HCT116 (cell line): ENCODE data around the gene NPB. TPM values are rescaled to one million over a fixed set of nuclear protein-coding genes. Genes with fewer than 3 reads are reported as not detected.

Experiments
- ATAC-seq: fragments of 200-7000 bp; cut with Tn5 transposase; 2 replicates; pipeline ENCODE4 v1.9.1; 2020; ENCODE audit warnings: mild to moderate bottlenecking, moderate library complexity
- BruUV-seq: library from RNA; stranded (reverse); fragments of 400-500 nt; replicated peaks from 2 replicates; lab custom pipeline; 2021; lab: Mats Ljungman, UMichigan
- CTCF ChIA-PET: fragments of 300-600 bp; sonication (Branson Sonifier 250); formaldehyde crosslinking; loops from one replicate; lab custom pipeline; 2021; ENCODE audit warnings: antibody characterized with exemption; lab: Charles Lee
- POLR2A ChIA-PET: fragments of 300-600, 350-600 bp; sonication (Branson Sonifier 250); formaldehyde crosslinking; loops from one replicate; lab custom pipeline; 2021; ENCODE audit warnings: antibody characterized with exemption; lab: Charles Lee
- RAD21 ChIA-PET, 2 experiments: fragments of 300-600 bp; sonication (Branson Sonifier 250); formaldehyde crosslinking; loops; one replicate each; lab custom pipeline; 2023; ENCODE audit warnings: low total read pairs in 2 of 2; ENCODE audit not compliant: uncharacterized antibody in 2 of 2, unreplicated experiment in 2 of 2, low non-redundant PET in 1 of 2; lab: Charles Lee
- DNase-seq: peaks from one replicate; pipeline ENCODE4 v3.0.0-alpha.2; 2010; ENCODE audit warnings: low read depth, low spot score
- H2AFZ ChIP-seq: fragments of 200-600 bp; shearing (Covaris generic), sonication (generic); 2 replicates; pipeline ENCODE4 v1.6.1; 2017; ENCODE audit warnings: low read depth, mixed run types, mixed read lengths, antibody characterized with exemption, low read length; ENCODE audit not compliant: poor library complexity, severe bottlenecking
- H3K27ac ChIP-seq: 2 replicates; pipeline ENCODE4 v1.5.1; 2012; ENCODE audit warnings: low read depth, low read length
- H3K27me3 ChIP-seq: fragments of 200-600 bp; sonication (generic); 2 replicates; pipeline ENCODE4 v1.6.1; 2016; ENCODE audit warnings: mixed run types, low read length, mixed read lengths; ENCODE audit not compliant: insufficient read depth
- H3K36me3 ChIP-seq, 2 experiments: fragments of 200-500 bp in 1 of 2; fragments of 200-600 bp in 1 of 2; sonication (Bioruptor generic) in 1 of 2; sonication (generic) in 1 of 2; 2 replicates each; pipeline versions ENCODE4 v1.5.1 to v1.6.1; 2014 to 2016; ENCODE audit warnings: low read length in 2 of 2, inconsistent platforms in 1 of 2, mixed read lengths in 1 of 2, mixed run types in 1 of 2; ENCODE audit not compliant: insufficient read depth in 2 of 2, control insufficient read depth in 1 of 2
- H3K4me1 ChIP-seq, 2 experiments: fragments of 200-600 bp in 1 of 2; sonication (generic) in 1 of 2; 2 replicates each; pipeline versions ENCODE4 v1.5.1 to v1.6.1; 2012 to 2017; ENCODE audit warnings: low read length in 2 of 2, inconsistent platforms in 1 of 2, mild to moderate bottlenecking in 1 of 2, mixed read lengths in 1 of 2, mixed run types in 1 of 2, moderate library complexity in 1 of 2; ENCODE audit not compliant: insufficient read depth in 2 of 2, control insufficient read depth in 1 of 2
- H3K4me2 ChIP-seq: fragments of 200-600 bp; sonication (generic); 2 replicates; pipeline ENCODE4 v1.6.1; 2017; ENCODE audit warnings: mixed run types, low read length, mixed read lengths
- H3K4me3 ChIP-seq, 2 experiments: fragments of 200-600 bp in 1 of 2; sonication (generic) in 1 of 2; replicated peaks in 1 of 2; 2 replicates each; pipeline ENCODE4 v1.5.1; 2011 to 2016; ENCODE audit warnings: low read length in 2 of 2, control low read depth in 1 of 2, low read depth in 1 of 2, mild to moderate bottlenecking in 1 of 2, mixed read lengths in 1 of 2, mixed run types in 1 of 2
- H3K79me2 ChIP-seq: fragments of 200-600 bp; sonication (generic); 2 replicates; pipeline ENCODE4 v1.6.1; 2017; ENCODE audit warnings: mild to moderate bottlenecking, mixed run types, low read length, moderate library complexity, mixed read lengths; ENCODE audit not compliant: insufficient read depth
- H3K9ac ChIP-seq: fragments of 200-600 bp; sonication (generic); 2 replicates; pipeline ENCODE4 v1.6.1; 2016; ENCODE audit warnings: low read length, mixed read lengths
- H3K9me2 ChIP-seq: fragments of 200-600 bp; sonication (generic), shearing (Covaris generic); 2 replicates; pipeline ENCODE4 v1.6.1; 2017; ENCODE audit warnings: mixed run types, mild to moderate bottlenecking, moderate library complexity; ENCODE audit not compliant: insufficient read depth
- H3K9me3 ChIP-seq, 2 experiments: fragments of 200-500 bp in 1 of 2; fragments of 200-600 bp in 1 of 2; sonication (Bioruptor generic) in 1 of 2; sonication (generic) in 1 of 2; 2 replicates each; pipeline ENCODE4 v1.6.1; 2014 to 2017; ENCODE audit warnings: low read length in 2 of 2, mixed read lengths in 2 of 2, inconsistent platforms in 1 of 2, low read depth in 1 of 2, mild to moderate bottlenecking in 1 of 2, mixed run types in 1 of 2, moderate library complexity in 1 of 2; ENCODE audit not compliant: control insufficient read depth in 1 of 2, insufficient read depth in 1 of 2
- H4K20me1 ChIP-seq: fragments of 200-600 bp; sonication (generic), shearing (Covaris generic); 2 replicates; pipeline ENCODE4 v1.6.1; 2017; ENCODE audit warnings: mixed run types, mild to moderate bottlenecking, moderate library complexity; ENCODE audit not compliant: insufficient read depth
- CBX3 ChIP-seq: IDR thresholded peaks from 2 replicates; pipeline ENCODE4 v1.6.1; 2012; ENCODE audit warnings: low read depth
- CEBPB ChIP-seq: IDR thresholded peaks from 2 replicates; pipeline ENCODE4 v1.6.1; 2012; ENCODE audit warnings: low read depth
- ELF1 ChIP-seq: IDR thresholded peaks from 2 replicates; pipeline ENCODE4 v1.6.1; 2012; ENCODE audit warnings: low read depth, borderline replicate concordance
- JUND ChIP-seq: IDR thresholded peaks from 2 replicates; pipeline ENCODE4 v1.6.1; 2012
- RAD21 ChIP-seq: IDR thresholded peaks from 2 replicates; pipeline ENCODE4 v1.6.1; 2012; ENCODE audit warnings: low read depth, mild to moderate bottlenecking
- SIN3A ChIP-seq: IDR thresholded peaks from 2 replicates; pipeline ENCODE4 v1.6.1; 2012; ENCODE audit warnings: low read depth
- SRF ChIP-seq: IDR thresholded peaks from 2 replicates; pipeline ENCODE4 v1.6.1; 2012; ENCODE audit warnings: low read depth
- ZNF274 ChIP-seq: fragments of 200-500 bp; sonication (Bioruptor generic); IDR thresholded peaks from 2 replicates; pipeline ENCODE4 v1.6.1; 2014; ENCODE audit warnings: mild to moderate bottlenecking, low read depth, low read length, inconsistent platforms
- intact Hi-C: fragments of 100-400 bp; cut with micrococcal nuclease; formaldehyde crosslinking; loops from 2 replicates; pipeline ENCODE4 v1.10.0; 2022
- total RNA-seq: library from RNA; stranded (reverse); gene quantifications from one replicate; pipeline ENCODE4 v1.2.1, GENCODE V29; 2021; ENCODE audit not compliant: unreplicated experiment
- TF ChIP-seq, protein P1 (sequence below): IDR thresholded peaks from 2 replicates; pipeline ENCODE4 v1.6.1; 2012
- TF ChIP-seq, protein P2 (sequence below), 3 experiments: fragments of 200-600 bp in 1 of 3; sonication (generic) in 1 of 3; IDR thresholded peaks in 2 of 3; conservative IDR thresholded peaks in 1 of 3; 2 replicates each; pipeline ENCODE4 v1.5.1; 2012 to 2017; ENCODE audit warnings: low read depth in 2 of 3, low read length in 2 of 3, antibody characterized with exemption in 1 of 3, borderline replicate concordance in 1 of 3, control low read depth in 1 of 3, mild to moderate bottlenecking in 1 of 3, mixed read lengths in 1 of 3, mixed run types in 1 of 3, moderate library complexity in 1 of 3; ENCODE audit not compliant: insufficient read depth in 1 of 3

Gene NPB
- total RNA-seq, 1 experiment from 2014 or later, result 1.2 TPM

DNA sequence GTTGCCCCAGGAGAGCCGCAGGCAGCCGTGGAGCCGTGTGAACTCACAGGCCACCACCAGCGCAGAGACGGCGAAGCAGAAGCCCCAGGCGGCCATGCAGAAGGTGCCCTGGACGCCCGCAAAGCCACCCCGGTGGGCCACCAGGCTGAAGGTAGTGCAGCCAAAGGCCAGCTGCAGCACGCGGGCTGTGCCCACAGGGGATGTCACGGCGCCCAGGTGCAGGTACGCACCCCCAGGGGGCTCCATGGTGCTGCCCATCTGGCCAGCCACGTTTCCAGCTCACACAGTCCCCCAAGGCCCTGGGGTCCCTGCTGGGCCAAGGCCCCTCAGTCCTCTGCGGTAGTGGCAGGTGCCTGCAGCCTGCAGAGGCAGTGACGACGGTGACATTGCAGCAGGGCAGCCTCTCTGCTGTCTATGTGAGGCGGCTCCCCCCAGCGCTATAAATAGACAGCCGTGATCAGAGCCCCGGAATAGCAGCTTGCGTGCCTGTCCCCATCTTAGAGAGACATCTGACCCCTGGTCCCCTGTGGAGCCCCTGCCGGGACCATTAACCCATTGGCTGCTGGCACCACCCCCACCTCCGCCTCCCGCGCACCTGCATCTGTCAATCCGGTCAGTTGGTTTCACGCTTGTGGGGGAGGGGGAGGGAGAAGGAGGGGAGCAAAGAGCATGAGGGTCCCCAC, 39.6 kb downstream of the NPB start:
- peaks cover 4 to 14% of the 10 kb centered on the region in 2 experiments; a peak in 2 of 4 replicates for H3K4me1 ChIP-seq
- H3K27ac ChIP-seq, result no peak overlapping the region
- BruUV-seq, result no TSS peak
- H3K9me2 ChIP-seq, result no peaks in the 10 kb centered on the region
- no peak overlapping the region for H3K9ac ChIP-seq
- ChIA-PET CTCF (no interaction called here), POLR2A (no interaction called here)
- no peak overlapping the region for H2AFZ ChIP-seq
- H3K79me2 ChIP-seq, result peaks cover 3% of the 10 kb centered on the region; the same call in 1 of the 2 replicates
- no peaks in the 10 kb centered on the region for H3K27me3 ChIP-seq
- no peaks in the 10 kb centered on the region for H4K20me1 ChIP-seq
- H3K9me3 ChIP-seq, result no peaks in the 10 kb centered on the region
- TF ChIP-seq SRF (no peak), ELF1 (no peak), RAD21 (no peak), CEBPB (no peak), JUND (no peak), SIN3A (no peak), CBX3 (no peak), ZNF274 (no peak)
- TF ChIP-seq, protein P1, sequence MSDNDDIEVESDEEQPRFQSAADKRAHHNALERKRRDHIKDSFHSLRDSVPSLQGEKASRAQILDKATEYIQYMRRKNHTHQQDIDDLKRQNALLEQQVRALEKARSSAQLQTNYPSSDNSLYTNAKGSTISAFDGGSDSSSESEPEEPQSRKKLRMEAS, result no peak
- TF ChIP-seq, protein P2, sequence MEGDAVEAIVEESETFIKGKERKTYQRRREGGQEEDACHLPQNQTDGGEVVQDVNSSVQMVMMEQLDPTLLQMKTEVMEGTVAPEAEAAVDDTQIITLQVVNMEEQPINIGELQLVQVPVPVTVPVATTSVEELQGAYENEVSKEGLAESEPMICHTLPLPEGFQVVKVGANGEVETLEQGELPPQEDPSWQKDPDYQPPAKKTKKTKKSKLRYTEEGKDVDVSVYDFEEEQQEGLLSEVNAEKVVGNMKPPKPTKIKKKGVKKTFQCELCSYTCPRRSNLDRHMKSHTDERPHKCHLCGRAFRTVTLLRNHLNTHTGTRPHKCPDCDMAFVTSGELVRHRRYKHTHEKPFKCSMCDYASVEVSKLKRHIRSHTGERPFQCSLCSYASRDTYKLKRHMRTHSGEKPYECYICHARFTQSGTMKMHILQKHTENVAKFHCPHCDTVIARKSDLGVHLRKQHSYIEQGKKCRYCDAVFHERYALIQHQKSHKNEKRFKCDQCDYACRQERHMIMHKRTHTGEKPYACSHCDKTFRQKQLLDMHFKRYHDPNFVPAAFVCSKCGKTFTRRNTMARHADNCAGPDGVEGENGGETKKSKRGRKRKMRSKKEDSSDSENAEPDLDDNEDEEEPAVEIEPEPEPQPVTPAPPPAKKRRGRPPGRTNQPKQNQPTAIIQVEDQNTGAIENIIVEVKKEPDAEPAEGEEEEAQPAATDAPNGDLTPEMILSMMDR (IDR thresholded peaks at IDR 0.05 in 2 of 3, conservative IDR thresholded peaks at IDR 0.05 in 1 of 3; ENCODE audit: borderline replicate concordance in 1 of 3, insufficient read depth in 1 of 3, low read depth in 2 of 3, low read length in 2 of 3), result no peak
- TF ChIP-seq, all 23 proteins: peak for 0
- Histone ChIP-seq H3K4me3 (no peak overlapping the region), H3K4me2 (no peak overlapping the region), H3K36me3 (no peaks in the 10 kb centered on the region)
- no peak for DNase-seq
- intact Hi-C loops, result no loop called here
- ATAC-seq, result no peak
- RAD21 ChIA-PET, result no interaction called here
